HEK293T (cell line): ENCODE data around the gene CASZ1.

ENCODE experiments used
- ARNT ChIP-seq: fragments of 450-650 bp; IDR thresholded peaks from 2 replicates; pipeline ENCODE4 v1.6.1; 2017; ENCODE audit warnings: mild to moderate bottlenecking
- BHLHE40 ChIP-seq: fragments of 450-650 bp; IDR thresholded peaks from 2 replicates; pipeline ENCODE4 v1.6.1; 2016; ENCODE audit warnings: mild to moderate bottlenecking, moderate library complexity, borderline replicate concordance
- CTBP1 ChIP-seq: fragments of 450-650 bp; IDR thresholded peaks from 2 replicates; pipeline ENCODE4 v1.6.1; 2016; ENCODE audit warnings: borderline replicate concordance
- FOXA1 ChIP-seq: fragments of 450-650 bp; IDR thresholded peaks from 2 replicates; pipeline ENCODE4 v1.6.1; 2016; ENCODE audit warnings: mild to moderate bottlenecking
- FOXK2 ChIP-seq: fragments of 450-650 bp; IDR thresholded peaks from 2 replicates; pipeline ENCODE4 v1.6.1; 2016; ENCODE audit warnings: mild to moderate bottlenecking
- FOXM1 ChIP-seq: fragments of 450-650 bp; IDR thresholded peaks from 2 replicates; pipeline ENCODE4 v1.6.1; 2017; ENCODE audit warnings: mild to moderate bottlenecking, borderline replicate concordance
- SP1 ChIP-seq: fragments of 450-650 bp; IDR thresholded peaks from 2 replicates; pipeline ENCODE4 v1.6.1; 2017
- SUZ12 ChIP-seq: fragments of 450-650 bp; IDR thresholded peaks from 2 replicates; pipeline ENCODE4 v1.6.1; 2016; ENCODE audit warnings: mild to moderate bottlenecking
- ZNF384 ChIP-seq: fragments of 450-650 bp; IDR thresholded peaks from 2 replicates; pipeline ENCODE4 v1.6.1; 2016
- TF ChIP-seq, protein P1 (sequence below): fragments of 450-650 bp; IDR thresholded peaks from 2 replicates; pipeline ENCODE4 v1.6.1; 2016

DNA sequence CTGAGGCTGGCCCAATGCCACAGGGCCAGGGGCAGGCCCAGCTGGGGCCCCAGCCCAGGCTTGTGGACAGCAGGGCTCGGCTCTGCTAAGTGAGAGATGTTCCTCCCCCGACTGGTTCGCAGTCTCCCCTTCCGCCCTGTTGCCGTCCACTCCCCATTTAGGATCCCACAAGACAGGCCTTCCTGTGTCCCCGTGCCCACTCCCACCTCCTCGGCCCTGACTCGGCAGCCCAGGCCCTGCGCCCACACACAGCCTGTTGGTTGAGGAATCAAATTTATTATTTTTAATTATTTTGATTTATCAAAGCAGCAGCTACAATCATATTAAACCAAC is 78.4 kb downstream of the CASZ1 start:
- TF ChIP-seq SUZ12 = no peak
- no peak for TF ChIP-seq CTBP1
- TF ChIP-seq, protein P1, sequence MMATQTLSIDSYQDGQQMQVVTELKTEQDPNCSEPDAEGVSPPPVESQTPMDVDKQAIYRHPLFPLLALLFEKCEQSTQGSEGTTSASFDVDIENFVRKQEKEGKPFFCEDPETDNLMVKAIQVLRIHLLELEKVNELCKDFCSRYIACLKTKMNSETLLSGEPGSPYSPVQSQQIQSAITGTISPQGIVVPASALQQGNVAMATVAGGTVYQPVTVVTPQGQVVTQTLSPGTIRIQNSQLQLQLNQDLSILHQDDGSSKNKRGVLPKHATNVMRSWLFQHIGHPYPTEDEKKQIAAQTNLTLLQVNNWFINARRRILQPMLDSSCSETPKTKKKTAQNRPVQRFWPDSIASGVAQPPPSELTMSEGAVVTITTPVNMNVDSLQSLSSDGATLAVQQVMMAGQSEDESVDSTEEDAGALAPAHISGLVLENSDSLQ = no peak
- TF ChIP-seq FOXK2 = no peak
- no peak for TF ChIP-seq SP1
- TF ChIP-seq FOXM1 = no peak
- TF ChIP-seq FOXA1 = no peak
- TF ChIP-seq ZNF384 = no peak
- no peak for TF ChIP-seq BHLHE40
- TF ChIP-seq ARNT = no peak
